Retinal pigment epithelial cell (primary cell): ENCODE measurements around the gene TIRAP.

ENCODE experiments used
- DNase-seq: peaks from one replicate; pipeline ENCODE4 v3.0.0-alpha.2; 2010; ENCODE audit warnings: low read depth
- H3K4me3 ChIP-seq: 2 replicates; pipeline ENCODE4 v1.5.1; 2011; ENCODE audit warnings: mild to moderate bottlenecking, low read length, control low read depth, moderate library complexity
- TF ChIP-seq, protein P1 (sequence below): conservative IDR thresholded peaks from 2 replicates; pipeline ENCODE4 v1.5.1; 2011; ENCODE audit warnings: low read depth, low read length, control low read depth, inconsistent platforms

The TIRAP gene

DNA sequence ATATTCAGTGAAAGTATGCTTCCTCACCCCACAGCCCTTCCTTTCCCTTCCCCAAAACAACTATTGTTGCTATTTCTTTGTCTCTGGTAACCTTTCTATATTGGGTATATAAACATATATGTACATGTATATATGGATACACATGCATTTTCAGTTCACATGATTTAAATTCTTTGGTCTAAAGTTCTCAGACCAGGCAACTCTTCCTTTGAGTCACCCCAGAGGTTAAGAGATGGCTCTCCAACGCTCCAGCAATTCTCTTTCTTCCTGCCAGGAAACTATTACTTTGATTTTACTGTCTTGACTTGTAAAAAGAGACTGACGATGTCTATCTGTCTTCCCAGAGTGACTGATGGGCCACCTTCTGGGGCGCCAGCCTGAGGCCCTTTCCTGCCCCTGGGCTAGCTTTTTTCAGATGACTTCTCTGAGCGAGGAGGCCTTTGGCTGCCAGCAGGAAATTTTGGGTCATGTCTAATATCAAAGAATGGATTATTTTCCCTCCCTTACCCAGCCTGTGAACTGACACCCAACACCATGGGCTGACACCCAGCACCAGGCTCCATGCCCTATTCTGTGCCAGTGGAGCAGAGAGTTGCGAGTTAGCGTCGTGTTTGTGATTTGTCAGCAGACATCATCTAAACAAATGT lies 58.2 kb downstream of the TIRAP start:
- no peak for DNase-seq
- no peak overlapping the region for H3K4me3 ChIP-seq
- TF ChIP-seq, protein P1, sequence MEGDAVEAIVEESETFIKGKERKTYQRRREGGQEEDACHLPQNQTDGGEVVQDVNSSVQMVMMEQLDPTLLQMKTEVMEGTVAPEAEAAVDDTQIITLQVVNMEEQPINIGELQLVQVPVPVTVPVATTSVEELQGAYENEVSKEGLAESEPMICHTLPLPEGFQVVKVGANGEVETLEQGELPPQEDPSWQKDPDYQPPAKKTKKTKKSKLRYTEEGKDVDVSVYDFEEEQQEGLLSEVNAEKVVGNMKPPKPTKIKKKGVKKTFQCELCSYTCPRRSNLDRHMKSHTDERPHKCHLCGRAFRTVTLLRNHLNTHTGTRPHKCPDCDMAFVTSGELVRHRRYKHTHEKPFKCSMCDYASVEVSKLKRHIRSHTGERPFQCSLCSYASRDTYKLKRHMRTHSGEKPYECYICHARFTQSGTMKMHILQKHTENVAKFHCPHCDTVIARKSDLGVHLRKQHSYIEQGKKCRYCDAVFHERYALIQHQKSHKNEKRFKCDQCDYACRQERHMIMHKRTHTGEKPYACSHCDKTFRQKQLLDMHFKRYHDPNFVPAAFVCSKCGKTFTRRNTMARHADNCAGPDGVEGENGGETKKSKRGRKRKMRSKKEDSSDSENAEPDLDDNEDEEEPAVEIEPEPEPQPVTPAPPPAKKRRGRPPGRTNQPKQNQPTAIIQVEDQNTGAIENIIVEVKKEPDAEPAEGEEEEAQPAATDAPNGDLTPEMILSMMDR = no peak

DNA sequence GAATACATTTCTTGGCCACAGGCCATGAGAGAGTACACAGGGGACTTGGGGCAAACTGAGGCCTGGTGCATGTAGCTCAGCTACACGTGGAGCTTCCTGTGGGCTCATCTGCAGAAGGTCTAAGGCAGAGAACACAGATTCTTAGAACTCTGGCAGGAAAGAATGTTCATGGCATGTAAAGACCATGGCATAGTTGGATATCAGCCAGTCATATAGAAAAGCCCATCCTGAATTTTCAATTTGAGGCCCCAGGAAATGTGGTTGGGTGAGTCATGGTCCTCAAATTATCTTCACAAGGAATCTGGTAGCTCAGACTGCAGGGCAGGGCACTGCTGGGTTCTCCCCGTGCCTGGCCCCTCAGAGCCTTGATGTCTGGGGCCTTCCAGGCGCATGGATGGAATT lies 58.9 kb downstream of the TIRAP start:
- DNase-seq = peak; percentile 98
- TF ChIP-seq, protein P1 = no peak

DNA sequence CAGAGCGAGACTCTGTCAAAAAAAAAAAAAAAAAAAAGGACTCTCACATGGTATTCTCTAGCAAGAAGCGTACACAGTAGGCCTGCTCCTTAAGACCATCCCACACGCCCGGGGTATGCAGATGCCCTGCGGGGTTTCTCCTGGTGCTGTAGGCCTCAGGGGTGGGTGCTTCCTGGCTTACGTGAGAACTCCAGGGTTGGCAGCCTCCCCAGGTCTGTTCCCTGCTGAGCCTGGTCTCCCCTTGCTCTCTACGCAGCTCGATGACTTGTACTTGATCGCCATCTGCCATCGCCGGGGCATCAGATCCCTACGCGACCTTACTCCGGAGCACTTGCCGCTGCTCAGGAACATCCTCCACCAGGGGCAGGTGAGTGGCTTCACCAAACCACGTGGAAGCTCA lies 60.2 kb downstream of the TIRAP start:
- no peak overlapping the region for H3K4me3 ChIP-seq
- TF ChIP-seq, protein P1 = no peak
- no peak for DNase-seq

More for the DNA sequence above, 58.9 kb downstream of the TIRAP start:
- no peak overlapping the region for H3K4me3 ChIP-seq
